GM13977 (cell line): ENCODE data around the gene FGD4.

ENCODE experiments used
- DNase-seq: peaks from one replicate; pipeline ENCODE4 v3.0.0; 2012; ENCODE audit warnings: low spot score
- CTCF ChIP-seq: IDR thresholded peaks from 2 replicates; pipeline ENCODE4 v1.5.1; 2012; ENCODE audit warnings: mild to moderate bottlenecking, control low read depth; ENCODE audit not compliant: insufficient read depth; ENCODE audit errors: extremely low read depth, missing control alignments
- in situ Hi-C: fragments of 300-500 bp; cut with MboI; formaldehyde crosslinking; loops from one replicate; pipeline ENCODE4 v1.12.0; 2022; ENCODE audit warnings: low sequenced_read_pairs, low pct_unique_long_range_greater_than_20kb, mixed read lengths, inconsistent platforms; ENCODE audit not compliant: unreplicated experiment

FGD4 gene

GRCh38 chr12:32399370-32400113 is at the start of gene FGD4:
Gene FGD4, plus strand, starts transcription at chr12:32399558.
- DNase-seq = peak; percentile 86
- peak; percentile 46 for TF ChIP-seq CTCF
- in situ Hi-C loops = no loop called here

- no peak for DNase-seq
- TF ChIP-seq CTCF = no peak
- in situ Hi-C loops = no loop called here
Measured at GRCh38 chr12:32353540-32353939, 45.8 kb upstream of the FGD4 start.

- TF ChIP-seq CTCF = no peak
- in situ Hi-C loops = no loop called here
- DNase-seq = no peak
Measured at GRCh38 chr12:32357601-32358249, 41.6 kb upstream of the FGD4 start.

- in situ Hi-C loops = no loop called here
- no peak for DNase-seq
- TF ChIP-seq CTCF = no peak
Measured at GRCh38 chr12:32360956-32361355, 38.4 kb upstream of the FGD4 start.

- in situ Hi-C loops = no loop called here
- no peak for TF ChIP-seq CTCF
- no peak for DNase-seq
Measured at GRCh38 chr12:32362892-32363291, 36.5 kb upstream of the FGD4 start.

GRCh38 chr12:32365473-32366064 is 33.8 kb upstream of the FGD4 start:
- in situ Hi-C loops = no loop called here

More at GRCh38 chr12:32365473-32366064, 33.8 kb upstream of the FGD4 start:
- DNase-seq = peak; percentile 44
- TF ChIP-seq CTCF = peak; percentile 80
